Bone marrow (tissue), 2 donors: ENCODE data around the gene PON1.

Experiments used
- DNase-seq, 2 donors: peaks; one replicate each; lab custom pipeline; 2025; lab: John Stamatoyannopoulos, UW

Gene PON1

DNA sequence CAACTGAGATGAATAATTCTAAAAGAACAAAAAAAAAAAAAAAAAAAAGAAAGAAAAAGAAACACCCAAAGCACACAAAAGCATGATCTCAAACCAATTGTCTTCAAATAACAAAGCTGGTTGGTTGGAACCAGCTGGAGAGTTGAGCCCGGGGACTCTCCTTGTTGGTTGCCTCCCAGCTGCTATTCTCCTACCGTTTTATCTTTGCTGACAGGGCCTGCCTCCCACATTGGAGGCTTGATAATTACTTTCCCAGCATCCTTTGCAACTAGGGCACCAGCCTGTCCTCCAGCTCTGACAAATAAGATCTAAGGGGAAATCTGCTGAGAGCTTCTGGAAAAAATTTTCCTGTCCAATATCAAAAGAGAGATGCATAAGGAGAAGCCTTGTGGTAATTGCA, 6.8 kb downstream of the PON1 start:
- DNase-seq, result no peak

DNA sequence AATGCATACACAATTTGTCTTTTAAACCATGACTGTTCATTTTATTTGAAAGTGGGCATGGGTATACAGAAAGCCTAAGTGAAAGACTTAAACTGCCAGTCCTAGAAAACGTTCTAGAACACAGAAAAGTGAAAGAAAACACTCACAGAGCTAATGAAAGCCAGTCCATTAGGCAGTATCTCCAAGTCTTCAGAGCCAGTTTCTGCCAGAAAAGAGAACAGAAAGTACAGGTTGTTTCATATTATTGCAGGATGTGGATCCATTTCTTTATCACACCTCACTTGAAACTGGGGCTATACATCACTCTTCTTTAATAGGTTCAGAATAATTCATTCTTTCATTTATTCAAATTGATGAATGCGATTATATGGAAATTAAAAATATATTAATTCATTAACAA, 7.7 kb downstream of the PON1 start:
- DNase-seq, result no peak

DNA sequence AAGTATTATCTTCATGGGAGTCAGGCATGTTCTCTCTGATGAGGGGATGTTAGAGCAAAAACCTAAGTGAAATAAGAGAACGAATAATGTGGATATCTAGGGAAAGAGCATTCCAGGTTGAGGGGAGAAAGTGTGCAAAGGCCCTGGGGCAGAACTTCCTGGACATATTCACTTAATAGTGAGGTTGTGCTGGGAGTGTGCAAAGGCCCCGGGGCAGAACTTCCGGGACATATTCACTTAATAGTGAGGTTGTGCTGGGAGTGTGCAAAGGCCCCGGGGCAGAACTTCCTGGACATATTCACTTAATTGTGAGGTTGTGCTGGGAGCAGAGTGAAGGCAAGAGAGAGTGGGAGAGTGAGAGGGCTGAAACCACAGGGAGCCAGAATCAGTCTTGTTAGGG, 11.8 kb downstream of the PON1 start:
- DNase-seq, result no peak

DNA sequence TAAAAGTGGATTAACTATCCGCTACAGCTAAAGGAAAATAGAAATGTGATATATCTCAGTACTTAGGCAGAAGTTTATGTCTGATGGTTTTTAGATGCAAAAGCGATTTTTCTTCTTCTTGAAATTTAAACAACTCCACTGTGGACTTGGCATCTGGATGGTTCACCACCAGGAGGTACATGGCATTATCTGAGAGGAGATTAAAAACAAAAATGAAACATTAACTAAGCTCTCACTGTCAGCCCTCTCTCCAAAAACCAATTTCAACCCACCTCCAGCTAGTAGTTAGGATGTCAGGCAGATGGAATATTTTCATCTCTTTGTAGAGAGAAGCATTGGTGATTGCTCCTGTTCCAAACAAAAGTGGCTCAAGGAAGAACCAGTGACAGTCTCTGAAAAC, 12.9 kb downstream of the PON1 start:
- no peak for DNase-seq

DNA sequence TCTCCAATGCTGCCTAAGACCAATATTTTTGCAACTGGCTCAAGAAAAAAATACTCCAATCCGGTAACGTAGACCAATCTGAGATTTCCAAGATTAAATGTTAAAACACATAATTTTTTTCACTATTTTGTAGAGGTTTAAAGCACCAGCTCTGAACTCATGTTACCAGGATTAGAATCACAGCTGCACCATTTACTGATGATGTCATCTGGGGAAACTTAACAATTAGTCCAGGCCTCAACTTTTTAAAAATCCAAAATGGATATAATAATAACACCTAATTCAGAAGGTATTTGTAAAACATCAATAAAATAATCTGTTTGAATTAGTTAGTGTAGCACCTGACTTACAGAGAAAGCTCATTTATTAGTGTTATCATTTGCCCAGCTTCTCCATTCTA, 14.4 kb downstream of the PON1 start:
- no peak for DNase-seq

DNA sequence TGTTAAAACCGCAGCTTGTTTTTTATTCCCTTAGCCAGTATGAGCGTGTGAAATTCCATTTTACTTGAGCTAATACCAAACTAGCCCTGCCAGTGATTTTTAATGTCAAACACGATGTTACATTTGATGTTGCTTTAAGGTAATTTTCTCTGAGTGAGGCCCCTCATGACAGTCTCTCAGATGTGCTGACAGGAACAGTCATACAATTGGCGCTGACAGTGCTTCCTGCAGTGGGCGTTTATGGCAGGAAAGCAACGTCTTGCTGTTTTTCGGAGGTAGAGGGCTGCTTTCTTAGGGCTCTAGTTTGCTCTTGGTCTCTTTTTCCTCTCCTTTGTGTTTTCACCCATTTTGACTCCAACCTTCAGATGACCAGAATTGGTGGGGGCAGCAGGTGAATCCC, 19.3 kb downstream of the PON1 start:
- no peak for DNase-seq

DNA sequence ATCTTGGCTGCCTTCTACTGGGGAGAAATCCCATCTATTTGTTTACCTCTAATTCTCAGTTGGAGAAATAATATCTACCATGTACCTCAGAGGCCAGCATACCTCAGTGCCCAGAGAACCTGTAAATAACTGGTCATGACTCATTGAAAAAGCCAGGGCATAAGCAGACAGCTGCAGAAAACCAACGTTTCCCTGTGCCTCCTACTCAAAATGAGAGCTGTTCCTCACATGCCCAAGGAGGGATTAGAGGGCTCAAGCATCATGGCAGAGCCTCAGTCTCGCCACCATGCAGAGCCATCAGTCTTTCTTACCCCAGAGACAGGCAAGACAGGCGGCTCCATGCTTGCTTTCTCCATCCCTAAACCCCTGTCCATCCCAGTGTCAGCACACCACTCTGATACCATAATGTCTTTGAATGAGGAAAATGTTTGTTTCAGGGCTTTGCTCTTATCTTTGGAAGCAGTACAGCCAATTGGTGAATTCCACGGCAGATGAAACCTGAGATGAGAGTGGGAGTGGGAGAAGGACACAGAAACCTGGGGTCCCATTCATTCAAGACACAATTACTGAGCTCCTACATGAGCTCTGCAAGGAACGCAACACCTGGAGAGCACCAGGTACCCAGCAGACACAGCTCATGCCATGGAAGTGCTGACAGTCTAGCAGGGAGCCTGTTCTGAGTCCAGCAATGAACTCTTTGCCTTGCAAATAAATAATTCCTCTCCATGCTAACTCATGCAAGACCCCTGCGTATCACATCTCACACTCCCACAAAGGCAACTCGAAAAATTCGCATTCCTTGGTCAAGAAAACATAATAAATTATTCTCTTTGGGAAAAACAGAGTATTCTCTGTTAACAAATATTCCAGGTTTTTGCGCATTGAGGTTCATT, 21.1 kb downstream of the PON1 start:
- no peak for DNase-seq

DNA sequence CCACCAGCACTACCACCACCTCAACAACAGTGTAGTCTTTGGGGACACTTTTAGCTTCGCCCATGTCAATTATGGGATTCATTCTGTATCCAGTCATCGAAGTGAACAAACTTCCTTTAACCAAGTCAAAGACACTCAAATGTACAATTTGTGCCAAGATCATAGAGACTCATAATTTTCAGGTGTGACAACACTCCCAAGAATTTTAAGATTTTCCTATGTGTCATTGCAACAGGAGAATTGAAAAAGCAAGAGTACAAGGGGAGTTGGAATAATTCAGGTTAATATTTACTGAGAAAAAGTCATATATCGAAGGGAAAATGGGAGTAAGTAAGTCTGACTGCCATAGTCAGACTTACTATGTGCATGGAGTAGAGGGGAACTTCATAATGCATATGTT, 26.2 kb downstream of the PON1 start:
- no peak for DNase-seq

DNA sequence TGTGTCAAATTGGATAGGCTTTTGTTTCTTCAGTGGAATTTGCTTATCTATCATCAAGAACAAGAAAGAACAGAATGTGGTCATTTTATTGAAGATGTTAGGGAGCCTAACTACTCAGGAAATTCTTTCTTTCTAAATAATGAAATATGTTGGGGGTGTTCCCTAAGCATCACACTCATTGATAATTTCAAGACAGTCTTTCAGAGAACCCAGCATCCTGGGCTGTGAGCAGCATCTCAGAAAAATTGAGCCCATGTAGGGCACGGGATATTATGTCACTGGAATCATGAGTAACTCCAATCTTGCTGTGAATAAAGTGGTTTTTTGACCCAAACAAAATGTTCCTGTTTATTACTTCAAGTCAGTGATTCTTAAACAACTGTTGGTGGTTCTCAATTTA, 27.3 kb downstream of the PON1 start:
- no peak for DNase-seq

DNA sequence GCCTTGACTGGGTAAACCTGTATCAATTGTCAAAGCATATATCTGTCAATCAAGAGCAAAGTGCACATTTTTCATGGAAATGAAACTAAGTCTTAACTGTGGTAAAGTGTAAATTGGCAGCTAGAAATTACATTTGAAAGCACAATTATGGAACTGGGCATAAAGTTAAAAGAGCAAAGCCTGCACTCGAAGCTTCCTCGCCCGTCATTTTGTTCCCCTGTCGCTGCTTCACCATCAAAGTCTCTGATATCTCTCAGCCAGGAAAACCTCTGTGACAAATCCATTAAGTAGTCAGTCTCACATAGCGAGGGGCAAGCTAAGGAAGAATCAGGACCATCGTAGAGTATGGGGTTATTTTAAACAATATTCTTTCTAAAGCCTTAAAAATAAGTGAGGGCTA, 27.9 kb downstream of the PON1 start:
- DNase-seq, result no peak

DNA sequence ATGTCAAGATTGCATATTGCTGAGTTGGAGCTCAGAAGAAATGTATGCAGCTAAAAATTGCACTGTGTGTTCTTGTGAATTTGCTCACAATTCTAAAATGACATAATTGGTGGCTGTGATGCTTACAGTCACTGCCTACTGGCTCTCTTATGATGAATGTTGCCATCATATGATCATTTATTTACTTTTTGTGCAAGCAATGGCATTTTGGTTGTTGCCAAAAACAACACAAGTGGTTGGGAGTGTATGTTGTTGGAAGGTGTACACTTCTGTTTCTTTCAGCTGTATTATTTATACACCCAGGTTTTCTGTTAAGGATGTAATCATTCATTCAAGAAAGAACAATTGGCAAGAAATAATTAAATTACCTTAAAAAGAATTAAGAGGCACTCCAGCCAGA, 28.9 kb downstream of the PON1 start:
- DNase-seq, result no peak

DNA sequence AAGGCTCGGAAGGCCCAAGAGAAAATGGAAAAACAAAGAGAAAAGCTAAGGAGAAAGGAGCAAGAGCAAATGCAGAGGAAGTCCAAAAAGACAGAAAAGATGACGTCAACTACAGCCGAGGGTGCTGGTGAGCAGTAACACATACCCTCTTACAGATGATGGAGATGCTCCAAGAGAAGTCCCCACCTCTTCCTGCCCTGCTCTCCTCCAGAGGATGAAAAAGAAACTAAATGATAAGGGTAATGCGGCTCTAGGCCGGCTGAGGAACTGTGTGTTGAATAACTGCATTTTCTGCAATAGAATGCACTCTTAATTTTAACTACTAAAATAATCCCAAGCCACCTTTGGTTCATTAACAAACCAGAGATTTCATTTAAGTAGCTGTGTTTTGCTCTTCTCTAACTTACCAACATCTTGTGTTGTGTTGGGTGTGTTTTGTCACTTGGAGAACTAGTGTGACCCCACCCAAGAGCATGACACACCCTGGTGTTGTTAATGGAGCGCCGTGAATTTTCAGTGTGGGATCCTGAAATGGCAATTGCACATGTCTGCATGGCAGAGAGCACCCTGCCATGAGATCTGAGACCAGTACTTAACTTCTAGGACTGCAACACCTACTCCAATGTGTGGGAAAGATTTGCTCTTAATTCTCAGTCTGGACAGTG, 34.0 kb downstream of the PON1 start:
- no peak for DNase-seq

DNA sequence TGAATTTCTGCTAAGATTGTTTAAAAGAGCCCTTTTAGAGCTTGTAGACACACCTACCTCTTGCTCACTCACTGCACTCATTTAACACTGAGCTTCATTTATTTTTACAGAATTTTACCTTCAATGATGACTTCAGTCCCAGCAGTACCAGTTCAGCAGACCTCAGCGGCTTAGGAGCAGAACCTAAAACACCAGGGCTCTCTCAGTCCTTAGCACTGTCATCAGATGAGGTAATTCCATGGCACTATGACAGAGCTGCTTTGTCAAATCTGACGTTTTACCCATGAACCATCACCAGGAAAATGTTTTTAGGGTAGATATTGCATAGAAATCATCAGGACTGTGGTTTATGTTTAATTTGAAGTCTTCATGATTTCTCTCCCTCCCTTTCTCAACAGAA, 38.2 kb downstream of the PON1 start:
- no peak for DNase-seq

DNA sequence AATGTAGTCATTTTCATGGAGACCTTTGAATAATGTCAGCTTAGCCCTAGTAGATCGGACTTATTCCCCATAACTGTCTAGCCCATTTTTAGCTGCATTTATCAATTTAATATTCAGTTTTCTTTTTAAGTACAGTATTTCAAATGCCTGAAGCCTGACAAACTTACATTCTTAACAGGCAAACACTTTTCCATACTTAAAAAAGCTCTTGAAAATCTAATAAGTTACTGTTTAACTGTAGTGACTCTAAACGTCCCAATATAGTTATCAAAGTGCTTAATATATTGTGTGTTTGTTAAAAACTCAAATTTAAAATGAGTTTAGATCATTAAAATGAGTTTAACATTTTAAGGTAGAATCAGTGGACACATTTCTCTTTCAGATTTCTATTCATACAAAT, 44.9 kb downstream of the PON1 start:
- DNase-seq, result no peak

DNA sequence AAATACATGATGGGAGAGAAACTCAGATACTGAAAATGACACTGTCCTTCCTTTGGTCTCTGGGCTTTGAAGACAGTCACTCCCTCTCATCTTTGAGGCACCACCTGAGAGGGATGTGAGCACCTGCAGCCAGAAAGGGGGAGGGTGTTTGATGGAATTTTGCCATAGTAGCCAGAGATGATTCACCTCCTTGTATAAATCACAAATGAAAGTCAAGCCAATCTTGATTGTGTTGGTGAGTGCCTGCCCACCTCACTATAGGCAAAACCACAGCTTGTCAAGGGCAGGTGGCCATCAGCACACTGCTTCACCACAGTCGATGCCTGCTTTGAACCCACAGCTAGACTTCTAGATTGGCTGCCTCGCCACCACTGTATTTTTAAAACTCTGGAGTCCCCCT, 48.2 kb downstream of the PON1 start:
- DNase-seq, result no peak

DNA sequence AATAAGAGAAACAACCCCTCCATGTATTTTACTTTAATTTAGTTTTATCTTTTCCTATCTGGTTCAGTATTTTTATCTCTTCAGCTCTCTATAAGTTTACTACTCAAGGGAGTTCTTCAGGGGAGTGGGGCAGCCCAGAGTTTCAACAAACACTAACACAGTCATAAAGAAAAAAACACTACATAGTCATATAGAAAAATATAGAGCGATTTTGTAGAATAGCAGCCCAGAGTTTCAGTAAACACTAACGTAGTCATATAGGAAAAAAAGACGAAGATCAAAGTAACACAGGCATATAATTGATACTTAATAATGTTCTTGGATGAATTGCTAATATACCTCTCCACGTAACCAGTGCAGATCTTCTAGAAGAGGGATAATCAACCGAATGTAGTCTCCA, 54.7 kb downstream of the PON1 start:
- no peak for DNase-seq

DNA sequence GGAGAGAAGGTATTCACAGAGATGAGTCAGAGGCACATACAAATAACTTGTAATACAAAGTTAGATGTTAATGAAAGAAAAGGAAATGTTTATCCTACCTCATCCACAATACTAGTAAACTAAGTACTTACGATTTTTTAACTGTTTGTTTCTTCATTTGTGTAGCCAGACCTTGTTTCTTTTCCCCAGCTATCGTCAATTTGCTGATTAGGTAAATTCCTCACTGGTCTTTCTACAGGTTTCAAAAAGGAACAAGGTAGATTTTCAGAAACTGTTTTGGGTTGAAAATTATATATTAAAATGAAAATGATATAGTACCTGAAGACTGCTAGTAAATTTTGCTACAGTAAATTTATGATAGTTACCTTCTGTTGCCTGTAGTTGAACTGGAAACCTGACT, 56.6 kb downstream of the PON1 start:
- DNase-seq, result no peak

DNA sequence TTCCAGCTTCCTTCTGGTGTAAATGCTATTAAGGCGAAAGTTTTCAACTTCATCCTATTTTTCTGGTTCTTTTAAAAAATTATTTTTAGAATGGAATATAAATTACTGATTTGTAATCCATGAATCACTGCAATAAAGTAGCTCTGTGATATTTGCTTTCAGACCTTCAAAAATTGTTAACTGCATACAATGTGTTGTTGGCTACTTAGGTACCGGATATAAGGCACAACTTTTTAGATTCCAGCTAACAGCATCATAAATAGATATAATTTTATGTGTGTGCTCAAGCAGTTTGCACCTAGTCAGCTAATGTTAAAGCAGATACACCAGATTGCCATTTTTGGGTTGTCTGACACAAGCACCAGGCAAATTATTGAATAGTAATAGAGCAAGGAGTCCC, 58.7 kb downstream of the PON1 start:
- no peak for DNase-seq

DNA sequence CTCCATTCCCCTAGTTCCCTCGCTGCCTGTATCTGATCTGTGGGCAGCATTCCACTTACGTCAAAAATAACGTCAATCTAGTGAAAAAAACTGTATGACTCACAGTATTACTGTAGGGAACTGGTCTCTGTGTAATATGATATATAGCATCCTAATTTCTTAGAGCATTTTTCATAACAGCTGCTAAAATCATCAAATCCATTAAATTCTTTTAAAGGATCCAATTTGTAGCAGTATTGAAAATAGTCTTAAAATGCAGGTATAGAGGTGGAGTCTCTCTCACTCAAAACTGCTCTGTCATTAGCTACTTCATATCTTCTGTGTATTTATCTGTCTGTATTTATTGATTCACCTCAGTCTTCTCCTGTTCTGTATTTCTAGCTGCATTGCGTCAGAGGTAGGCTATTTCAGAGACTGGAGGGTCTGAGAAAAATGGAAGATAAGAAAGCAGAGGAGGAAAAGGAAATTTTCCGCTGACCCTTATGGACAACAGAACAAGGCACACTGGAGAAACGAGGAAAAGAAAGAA, 59.9 kb downstream of the PON1 start:
- no peak for DNase-seq

DNA sequence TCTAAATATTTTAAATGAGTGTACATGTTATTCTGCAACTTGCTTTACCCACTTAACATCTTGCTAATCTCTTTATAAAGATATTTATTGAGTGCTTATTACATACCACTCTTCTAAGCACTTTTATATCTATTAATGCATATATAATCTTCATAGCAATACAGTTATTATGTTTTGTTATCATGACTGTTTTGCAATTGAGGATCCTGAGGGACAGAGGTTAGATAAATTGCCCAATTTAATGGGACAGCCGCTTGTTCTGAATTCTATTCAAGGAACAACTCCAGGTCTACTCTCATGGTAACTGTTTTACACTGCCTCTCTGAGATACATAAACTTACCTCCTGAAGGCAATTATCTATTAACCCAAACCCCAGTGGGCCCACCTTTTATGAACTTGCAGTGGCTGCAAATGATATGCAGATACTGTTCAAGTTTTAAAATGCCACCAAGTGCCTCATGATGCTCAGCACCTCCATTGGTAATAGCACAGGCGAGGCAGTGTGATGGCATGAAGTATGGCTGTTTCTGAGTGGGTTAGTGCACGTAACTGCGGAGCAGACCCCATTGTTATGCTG, 60.5 kb downstream of the PON1 start:
- DNase-seq, result no peak

DNA sequence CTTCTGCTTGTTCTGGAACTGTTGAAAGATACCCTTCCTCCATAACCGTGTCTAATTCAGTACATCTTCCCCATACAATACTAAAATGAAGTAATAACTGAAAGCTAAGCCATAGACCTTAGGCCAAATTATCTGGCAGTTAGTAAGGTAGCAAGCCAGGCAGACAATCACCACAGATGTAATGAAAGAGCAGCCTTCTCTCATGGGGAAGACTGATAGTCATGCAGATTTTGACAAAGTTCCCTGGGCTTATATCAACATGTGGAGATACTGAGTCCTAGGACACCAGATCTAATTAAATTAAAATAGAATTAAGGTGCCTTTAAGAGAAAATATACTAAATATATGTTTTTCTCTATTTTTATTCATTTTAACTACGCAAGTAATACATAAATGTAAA, 61.5 kb downstream of the PON1 start:
- no peak for DNase-seq

DNA sequence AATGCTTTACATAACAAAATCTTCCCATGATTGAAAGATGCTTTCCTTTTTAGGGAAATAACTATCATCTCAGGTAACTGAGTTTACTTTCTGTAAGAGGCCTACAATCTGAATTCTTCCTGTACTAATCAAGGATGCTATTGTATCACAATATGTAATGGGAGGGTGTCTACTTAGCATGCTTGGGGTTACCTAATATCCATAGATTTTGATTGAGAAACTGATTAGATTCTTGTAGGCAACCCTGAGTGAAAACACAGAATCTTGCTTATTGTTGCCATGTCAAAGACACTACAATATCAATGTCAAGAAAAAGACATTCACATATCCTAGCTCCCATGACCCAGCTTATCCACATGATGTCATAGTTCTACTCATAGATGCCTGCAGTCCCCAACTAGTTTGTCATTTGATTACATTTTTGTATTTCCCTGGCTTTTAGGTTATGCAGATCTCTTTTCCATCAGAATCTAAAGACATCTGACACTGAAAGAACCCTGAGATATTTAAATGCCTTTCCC, 62.4 kb downstream of the PON1 start:
- DNase-seq, result no peak

DNA sequence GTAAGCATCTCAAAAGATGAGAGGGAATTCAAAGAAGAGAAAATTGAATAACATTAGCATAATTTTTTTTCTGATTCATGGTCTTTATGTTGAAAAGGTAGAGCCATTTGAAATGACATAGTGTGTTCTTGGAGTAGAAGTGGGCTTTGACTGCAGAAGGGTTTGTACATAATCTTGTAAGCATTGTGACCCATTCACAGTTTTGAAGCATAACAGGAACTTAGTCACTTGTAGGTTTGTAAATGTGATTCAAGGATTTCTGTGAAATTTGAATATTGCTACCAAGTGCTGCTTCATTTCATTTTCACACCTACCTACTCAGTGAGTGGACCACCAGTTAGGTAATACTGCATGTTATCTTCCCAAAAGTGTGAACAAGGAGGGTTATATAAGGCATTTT, 68.6 kb downstream of the PON1 start:
- no peak for DNase-seq
